ENCODE data around the gene TCN2.

GRCh38 chr22:30650508-30651116 is 43.6 kb downstream of the TCN2 start:
- no peak for TF ChIP-seq POLR2AphosphoS5 (IDR thresholded peaks at IDR 0.05; ENCODE audit: low read depth, low read length)
- no peak for TF ChIP-seq TAF1 (IDR thresholded peaks at IDR 0.05; ENCODE audit: borderline replicate concordance, insufficient read depth, low read length)
